Measurements from ENCODE around the gene HPCA.

The HPCA gene

DNA sequence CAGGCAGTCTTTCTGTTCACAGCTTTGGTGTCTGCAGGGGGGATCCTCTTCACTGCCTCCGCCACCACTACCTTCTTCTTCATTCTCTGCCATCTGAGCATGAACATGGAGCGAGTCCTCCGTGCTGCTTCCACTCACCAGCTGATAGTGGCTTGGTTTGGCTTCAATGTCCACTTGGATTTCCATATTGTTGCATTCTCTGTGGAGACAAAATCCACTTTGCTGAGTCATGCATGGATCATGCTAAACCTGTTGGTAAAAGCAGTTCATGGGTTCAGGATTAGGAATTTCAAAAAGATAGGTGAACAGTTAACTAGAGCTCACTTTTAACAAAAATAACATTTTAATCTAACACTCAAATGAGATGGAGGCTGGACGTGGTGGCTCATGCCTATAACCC lies 50.8 kb downstream of the HPCA start:
- DNase-seq (ENCODE audit: low read depth), result no peak

DNA sequence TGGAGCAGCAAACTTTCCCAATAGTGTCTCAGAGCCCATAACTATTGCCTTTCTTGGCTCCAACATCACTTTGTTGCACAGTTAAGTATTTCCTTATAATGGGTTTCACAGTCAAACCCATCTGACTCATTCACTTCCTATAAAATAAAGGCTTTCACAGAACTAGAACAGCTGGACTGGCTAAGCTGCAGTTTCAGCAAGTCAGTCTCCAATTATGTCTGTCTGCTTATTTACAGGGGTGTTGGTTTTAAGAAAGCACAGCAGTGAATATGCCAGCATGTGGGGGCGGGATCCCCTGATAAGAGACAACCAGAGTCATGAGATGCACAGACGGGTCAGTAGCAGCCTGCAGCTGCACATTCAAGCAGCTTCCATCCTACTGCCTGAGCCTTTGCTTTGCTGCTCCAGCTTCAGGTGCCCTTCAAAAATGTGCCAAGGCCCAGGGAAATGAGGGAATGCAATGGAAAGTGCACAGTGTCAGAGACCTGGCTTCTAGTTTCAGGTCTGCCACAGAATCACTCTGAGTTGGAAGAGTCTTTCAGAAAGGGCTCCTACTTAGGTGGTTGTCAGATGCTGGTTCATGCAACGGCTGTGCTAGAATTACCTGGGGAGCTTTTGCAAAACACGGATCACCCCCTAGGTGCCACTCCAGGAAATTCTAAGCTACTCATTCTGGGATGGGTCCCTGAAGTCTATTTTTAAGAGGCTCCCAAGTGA lies 53.5 kb downstream of the HPCA start:
- DNase-seq (ENCODE audit: low read depth), result no peak

DNA sequence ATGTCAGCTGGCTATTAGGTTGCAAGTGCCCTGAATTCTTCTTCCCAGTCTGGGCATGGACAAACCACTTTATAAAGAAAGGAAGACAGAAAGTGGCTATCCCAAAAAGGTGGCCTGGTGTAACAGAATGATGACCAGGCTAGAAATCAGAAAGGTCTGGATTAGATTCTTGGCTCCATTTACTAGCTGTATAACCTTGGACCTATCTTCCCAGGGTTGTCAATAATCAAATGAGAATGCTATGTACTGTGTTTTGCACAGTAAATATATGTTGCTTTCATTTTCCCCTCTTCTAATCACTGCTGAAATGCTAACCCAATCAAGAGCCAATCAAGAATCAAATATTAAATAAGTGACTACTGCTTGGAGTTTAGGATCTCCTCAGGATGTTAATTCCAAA lies 57.9 kb downstream of the HPCA start:
- no peak for DNase-seq (ENCODE audit: low read depth)

Data from stimulated activated CD8-positive, alpha-beta memory T cell treated with anti-CD3 and anti-CD28 coated beads, Interleukin-15, amount 100 ng/mL, for 24 hours (primary cell).